ENCODE results near the gene ZNF644.

Gene ZNF644

GRCh38 chr1:90993245-90993644, 28.6 kb downstream of the ZNF644 start:
- POLR2A ChIA-PET = no interaction called here
- no peak for DNase-seq (ENCODE audit: extremely low spot score)
- no peak for TF ChIP-seq CTCF (IDR thresholded peaks at IDR 0.05; ENCODE audit: control extremely low read depth, extremely low read depth, low read depth, missing control alignments)
- CTCF ChIA-PET = no interaction called here

- ChIA-PET POLR2A (no interaction called here), CTCF (no interaction called here)
- TF ChIP-seq CTCF (IDR thresholded peaks at IDR 0.05; ENCODE audit: control extremely low read depth, extremely low read depth, low read depth, missing control alignments) = no peak
- no peak for DNase-seq (ENCODE audit: extremely low spot score)
These were observed 31.1 kb downstream of the ZNF644 start for GRCh38 chr1:90990779-90991178.

- DNase-seq (ENCODE audit: extremely low spot score) = no peak
- ChIA-PET CTCF (no interaction called here), POLR2A (no interaction called here)
- no peak for TF ChIP-seq CTCF (IDR thresholded peaks at IDR 0.05; ENCODE audit: control extremely low read depth, extremely low read depth, low read depth, missing control alignments)
These were observed 31.8 kb downstream of the ZNF644 start for GRCh38 chr1:90989990-90990389.

GRCh38 chr1:90989302-90989701, 32.5 kb downstream of the ZNF644 start:
- no peak for DNase-seq (ENCODE audit: extremely low spot score)
- CTCF ChIA-PET = no interaction called here
- POLR2A ChIA-PET = no interaction called here

GRCh38 chr1:90987841-90988240, 34.0 kb downstream of the ZNF644 start:
- TF ChIP-seq CTCF (IDR thresholded peaks at IDR 0.05; ENCODE audit: control extremely low read depth, extremely low read depth, low read depth, missing control alignments) = no peak
- ChIA-PET CTCF (no interaction called here), POLR2A (no interaction called here)
- no peak for DNase-seq (ENCODE audit: extremely low spot score)

More at GRCh38 chr1:90989302-90989701, 32.5 kb downstream of the ZNF644 start:
- no peak for TF ChIP-seq CTCF (IDR thresholded peaks at IDR 0.05; ENCODE audit: control extremely low read depth, extremely low read depth, low read depth, missing control alignments)

GRCh38 chr1:90986953-90987352, 34.9 kb downstream of the ZNF644 start:
- no peak for DNase-seq (ENCODE audit: extremely low spot score)
- POLR2A ChIA-PET = no interaction called here
- no peak for TF ChIP-seq CTCF (IDR thresholded peaks at IDR 0.05; ENCODE audit: control extremely low read depth, extremely low read depth, low read depth, missing control alignments)
- CTCF ChIA-PET = no interaction called here

GRCh38 chr1:90977522-90977921, 44.3 kb downstream of the ZNF644 start:
- ChIA-PET CTCF (no interaction called here), POLR2A (no interaction called here)
- no peak for DNase-seq (ENCODE audit: extremely low spot score)
- TF ChIP-seq CTCF (IDR thresholded peaks at IDR 0.05; ENCODE audit: control extremely low read depth, extremely low read depth, low read depth, missing control alignments) = no peak

All from GM10248 (cell line).